OCI-LY3 (cell line): ENCODE results near the gene ATP6V0A1.

ENCODE experiments used
- EZH2phosphoT487 ChIP-seq: fragments of 200-600 bp; shearing (Covaris generic); IDR thresholded peaks from 2 replicates; pipeline ENCODE4 v1.6.1; 2018; ENCODE audit warnings: antibody characterized with exemption, mixed run types, low read depth
- TF ChIP-seq, protein P1 (sequence below): fragments of 200-600, 300-600 bp; sonication (generic); IDR thresholded peaks from 2 replicates; pipeline ENCODE4 v1.5.1; 2014; ENCODE audit warnings: antibody characterized with exemption, low read length, low read depth

GRCh38 chr17:42521036-42521435 lies 62.4 kb downstream of the ATP6V0A1 start:
- TF ChIP-seq, protein P1, sequence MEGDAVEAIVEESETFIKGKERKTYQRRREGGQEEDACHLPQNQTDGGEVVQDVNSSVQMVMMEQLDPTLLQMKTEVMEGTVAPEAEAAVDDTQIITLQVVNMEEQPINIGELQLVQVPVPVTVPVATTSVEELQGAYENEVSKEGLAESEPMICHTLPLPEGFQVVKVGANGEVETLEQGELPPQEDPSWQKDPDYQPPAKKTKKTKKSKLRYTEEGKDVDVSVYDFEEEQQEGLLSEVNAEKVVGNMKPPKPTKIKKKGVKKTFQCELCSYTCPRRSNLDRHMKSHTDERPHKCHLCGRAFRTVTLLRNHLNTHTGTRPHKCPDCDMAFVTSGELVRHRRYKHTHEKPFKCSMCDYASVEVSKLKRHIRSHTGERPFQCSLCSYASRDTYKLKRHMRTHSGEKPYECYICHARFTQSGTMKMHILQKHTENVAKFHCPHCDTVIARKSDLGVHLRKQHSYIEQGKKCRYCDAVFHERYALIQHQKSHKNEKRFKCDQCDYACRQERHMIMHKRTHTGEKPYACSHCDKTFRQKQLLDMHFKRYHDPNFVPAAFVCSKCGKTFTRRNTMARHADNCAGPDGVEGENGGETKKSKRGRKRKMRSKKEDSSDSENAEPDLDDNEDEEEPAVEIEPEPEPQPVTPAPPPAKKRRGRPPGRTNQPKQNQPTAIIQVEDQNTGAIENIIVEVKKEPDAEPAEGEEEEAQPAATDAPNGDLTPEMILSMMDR: no peak
- no peak for TF ChIP-seq EZH2phosphoT487
